ENCODE measurements around the gene MOSMO. TPM values are rescaled to one million over a fixed set of nuclear protein-coding genes. Genes with fewer than 3 reads are reported as not detected.

The MOSMO gene
- total RNA-seq, 2 experiments from 2014 or later, result 8.1 to 9.6 TPM

GRCh38 chr16:22053921-22054341, 46.0 kb downstream of the MOSMO start:
- peaks cover 40% of the 10 kb centered on the region for H3K4me1 Mint-ChIP-seq (ENCODE audit: low read depth)
- no peaks in the 10 kb centered on the region for H3K27me3 Mint-ChIP-seq
- peaks cover 2% of the 10 kb centered on the region for H3K9me3 Mint-ChIP-seq
- H3K36me3 Mint-ChIP-seq, result peaks cover 10% of the 10 kb centered on the region
- ChIA-PET POLR2A (interaction anchor here (0.6 to 0.7 kb wide), 3 partner anchors 19 to 102 kb away, joined by 3 to 5 read pairs (median 4); no protein-coding TSS in a partner anchor), CTCF (interaction anchor here (1.7 kb wide), 1 partner anchor 24 kb away, joined by 6 read pairs; no protein-coding TSS in a partner anchor)
- DNase-seq, result peak; percentile 41
- intact Hi-C loops (cut with micrococcal nuclease), result no loop called here
- H3K4me3 Mint-ChIP-seq, result no peak overlapping the region
- H3K27ac Mint-ChIP-seq, result peak overlapping the region; percentile 51

- H3K36me3 Mint-ChIP-seq, result peaks cover 12% of the 10 kb centered on the region
- peak overlapping the region; percentile 71 for H3K27ac Mint-ChIP-seq
- H3K4me3 Mint-ChIP-seq, result no peak overlapping the region
- peaks cover 5% of the 10 kb centered on the region for H3K9me3 Mint-ChIP-seq
- no peaks in the 10 kb centered on the region for H3K27me3 Mint-ChIP-seq
- peaks cover 49% of the 10 kb centered on the region for H3K4me1 Mint-ChIP-seq (ENCODE audit: low read depth)
- intact Hi-C loops (cut with micrococcal nuclease), result no loop called here
- CTCF ChIA-PET, result interaction anchor here (1.5 to 2.8 kb wide), 2 partner anchors 23 to 87 kb away, joined by 3 to 19 read pairs; no protein-coding TSS in a partner anchor
- DNase-seq, result peak; percentile 43
- POLR2A ChIA-PET, result interaction anchor here (0.5 to 1.2 kb wide), 3 partner anchors 11 to 486 kb away, joined by 3 read pairs; no protein-coding TSS in a partner anchor
Measured at GRCh38 chr16:22054847-22055590, 47.1 kb downstream of the MOSMO start.

DNA sequence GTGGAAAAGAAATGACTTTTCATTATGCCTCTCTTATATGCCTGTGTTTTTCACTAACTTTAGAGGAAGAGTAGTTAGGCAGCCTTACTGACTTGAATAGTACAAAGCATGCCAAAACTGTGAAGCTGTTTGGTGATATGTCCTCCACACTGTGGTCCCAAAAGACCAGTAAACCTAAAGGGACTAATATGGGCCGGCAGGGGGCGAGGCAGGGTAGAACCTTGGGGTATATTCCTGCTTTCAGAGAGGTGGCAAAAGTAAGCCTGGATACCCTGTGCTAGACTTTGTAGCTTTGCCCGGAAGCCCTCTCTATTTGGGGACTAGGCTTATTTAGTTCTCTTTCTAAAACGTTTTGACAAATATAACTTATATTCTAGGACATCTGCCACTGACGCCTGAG, 48.0 kb downstream of the MOSMO start:
- Mint-ChIP-seq H3K27me3 (no peaks in the 10 kb centered on the region), H3K9me3 (peaks cover 5% of the 10 kb centered on the region), H3K4me3 (no peak overlapping the region), H3K27ac (peak overlapping the region; percentile 71), H3K36me3 (peaks cover 12% of the 10 kb centered on the region), H3K4me1 (ENCODE audit: low read depth) (peaks cover 52% of the 10 kb centered on the region)
- no peak for DNase-seq
- intact Hi-C loops (cut with micrococcal nuclease), result no loop called here
- ChIA-PET POLR2A (interaction anchor here (0.5 to 1.2 kb wide), 3 partner anchors 11 to 487 kb away, joined by 3 read pairs; no protein-coding TSS in a partner anchor), CTCF (interaction anchor here (1.5 to 2.8 kb wide), 2 partner anchors 22 to 86 kb away, joined by 3 to 19 read pairs; no protein-coding TSS in a partner anchor)

GRCh38 chr16:22063888-22064467, 56.1 kb downstream of the MOSMO start:
- peaks cover 22% of the 10 kb centered on the region for H3K4me1 Mint-ChIP-seq (ENCODE audit: low read depth)
- intact Hi-C loops (cut with micrococcal nuclease), result no loop called here
- DNase-seq, result no peak
- H3K27me3 Mint-ChIP-seq, result no peaks in the 10 kb centered on the region
- H3K4me3 Mint-ChIP-seq, result no peak overlapping the region
- ChIA-PET POLR2A (no interaction called here), CTCF (interaction anchor here (6.5 kb wide), 1 partner anchor 15 kb away, joined by 51 read pairs; no protein-coding TSS in a partner anchor)
- no peak overlapping the region for H3K27ac Mint-ChIP-seq
- H3K9me3 Mint-ChIP-seq, result peaks cover 16% of the 10 kb centered on the region
- peaks cover 10% of the 10 kb centered on the region for H3K36me3 Mint-ChIP-seq

DNA sequence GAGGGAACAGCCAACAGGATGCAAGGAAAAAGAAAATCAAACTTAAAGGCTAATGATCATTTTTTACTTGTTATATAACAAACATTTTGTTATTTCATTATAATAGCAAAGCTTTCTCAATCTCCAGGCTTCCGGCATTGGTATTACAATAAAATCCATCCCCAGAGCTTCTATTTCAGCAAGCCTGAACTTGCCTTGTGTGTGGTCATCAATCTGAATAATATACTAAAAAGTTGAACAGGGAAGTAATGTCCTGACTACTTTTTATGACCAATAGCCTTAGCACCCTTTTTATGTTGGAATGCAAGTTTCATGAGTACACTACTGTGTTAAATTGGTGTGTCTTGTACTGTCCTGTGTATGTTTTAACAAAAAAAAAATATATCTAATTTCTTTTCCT, 57.3 kb downstream of the MOSMO start:
- ChIA-PET POLR2A (no interaction called here), CTCF (interaction anchor here (6.5 kb wide), 1 partner anchor 13 kb away, joined by 51 read pairs; no protein-coding TSS in a partner anchor)
- intact Hi-C loops (cut with micrococcal nuclease), result no loop called here
- DNase-seq, result no peak
- H3K4me3 Mint-ChIP-seq, result no peak overlapping the region
- no peak overlapping the region for H3K27ac Mint-ChIP-seq
- peaks cover 8% of the 10 kb centered on the region for H3K36me3 Mint-ChIP-seq
- peaks cover 13% of the 10 kb centered on the region for H3K9me3 Mint-ChIP-seq
- H3K27me3 Mint-ChIP-seq, result no peaks in the 10 kb centered on the region
- H3K4me1 Mint-ChIP-seq (ENCODE audit: low read depth), result peaks cover 13% of the 10 kb centered on the region

DNA sequence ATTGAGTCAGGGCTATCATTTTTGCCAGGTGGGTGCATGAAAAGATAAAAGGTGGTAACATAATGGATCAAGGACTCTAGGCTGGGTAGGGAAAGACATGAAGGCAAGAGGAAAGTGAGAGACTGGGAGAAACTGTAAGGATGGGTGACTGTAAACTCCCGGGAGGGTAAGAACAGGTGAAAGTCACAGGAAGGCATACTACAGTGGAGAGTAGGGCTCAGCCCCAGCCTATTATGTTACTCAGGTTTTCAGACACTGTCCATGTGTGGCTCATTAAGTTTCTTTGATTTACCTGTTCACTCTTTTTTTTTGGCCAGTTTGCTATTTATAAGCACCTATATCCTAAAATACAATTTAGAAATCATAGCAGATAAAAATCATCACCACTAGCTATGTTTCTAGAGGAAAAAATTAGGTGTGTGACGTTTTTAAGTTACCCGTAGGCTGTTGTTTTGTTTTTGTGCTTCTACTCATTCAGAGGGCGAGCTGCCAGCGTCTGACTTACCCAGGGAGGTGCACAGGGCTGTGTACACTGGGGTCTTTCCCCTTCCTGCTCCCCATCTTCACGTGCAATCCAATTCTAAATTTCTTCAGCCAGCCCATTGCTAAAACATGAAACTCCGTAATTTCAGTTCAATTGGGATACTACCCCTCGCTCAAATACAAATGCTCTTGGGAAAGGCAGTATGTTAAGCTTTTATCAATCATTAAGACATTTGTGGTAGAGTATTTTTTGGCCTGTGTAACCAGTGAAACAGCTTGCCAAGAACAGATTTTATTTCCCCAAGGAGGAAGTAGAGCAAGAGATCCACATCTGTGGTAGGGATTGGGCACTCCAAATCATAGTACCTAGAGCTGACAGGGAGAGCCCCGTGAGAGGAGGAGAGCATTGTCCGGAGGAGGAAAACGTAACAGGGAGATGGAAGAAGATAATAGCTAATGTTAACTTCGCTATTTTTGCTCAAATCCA, 62.7 kb downstream of the MOSMO start:
- H3K27me3 Mint-ChIP-seq, result no peaks in the 10 kb centered on the region
- ChIA-PET POLR2A (no interaction called here), CTCF (interaction anchor here (1.8 to 4.2 kb wide), 3 partner anchors 69 to 118 kb away, joined by 7 to 14 read pairs (median 7); no protein-coding TSS in a partner anchor)
- H3K27ac Mint-ChIP-seq, result no peak overlapping the region
- H3K4me1 Mint-ChIP-seq (ENCODE audit: low read depth), result no peaks in the 10 kb centered on the region
- no peak overlapping the region for H3K4me3 Mint-ChIP-seq
- H3K36me3 Mint-ChIP-seq, result peaks cover 6% of the 10 kb centered on the region
- intact Hi-C loops (cut with micrococcal nuclease), result no loop called here
- no peak for DNase-seq
- peaks cover 13% of the 10 kb centered on the region for H3K9me3 Mint-ChIP-seq

DNA sequence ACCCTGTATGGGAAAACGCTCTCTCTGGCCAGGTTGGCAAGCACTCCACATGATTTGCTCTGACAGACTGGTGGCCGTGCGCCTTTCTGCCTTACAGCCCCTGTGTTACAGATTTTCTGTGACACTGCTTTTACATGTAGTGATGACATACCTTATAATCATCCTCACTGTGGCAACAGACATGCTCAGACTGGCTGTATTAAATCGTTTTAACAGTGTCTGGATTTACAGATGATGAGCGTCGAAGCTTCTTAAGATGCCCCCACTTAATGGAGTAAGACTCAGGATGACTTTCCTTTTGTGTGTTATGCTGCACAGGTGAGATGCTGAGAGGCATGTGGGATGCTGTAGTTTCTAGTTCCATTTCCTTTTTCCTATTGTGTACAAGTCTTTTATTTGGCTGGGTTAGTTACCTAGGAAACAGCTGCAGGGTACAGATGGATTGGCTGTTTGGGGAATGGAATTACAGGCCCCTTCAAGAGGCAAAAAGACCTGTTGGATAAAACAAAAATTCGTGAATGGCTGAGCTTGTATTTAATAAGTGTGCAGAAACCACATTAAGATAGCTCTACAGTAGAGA, 63.5 kb downstream of the MOSMO start:
- Mint-ChIP-seq H3K27me3 (no peaks in the 10 kb centered on the region), H3K36me3 (peaks cover 6% of the 10 kb centered on the region), H3K4me3 (no peak overlapping the region), H3K27ac (no peak overlapping the region), H3K9me3 (peaks cover 9% of the 10 kb centered on the region), H3K4me1 (ENCODE audit: low read depth) (no peaks in the 10 kb centered on the region)
- POLR2A ChIA-PET, result no interaction called here
- intact Hi-C loops (cut with micrococcal nuclease), result no loop called here
- no peak for DNase-seq
- CTCF ChIA-PET, result interaction anchor here (0.7 to 4.2 kb wide), 7 partner anchors 19 to 117 kb away, joined by 3 to 14 read pairs (median 5); partner anchors contain the start of gene MOSMO

DNA sequence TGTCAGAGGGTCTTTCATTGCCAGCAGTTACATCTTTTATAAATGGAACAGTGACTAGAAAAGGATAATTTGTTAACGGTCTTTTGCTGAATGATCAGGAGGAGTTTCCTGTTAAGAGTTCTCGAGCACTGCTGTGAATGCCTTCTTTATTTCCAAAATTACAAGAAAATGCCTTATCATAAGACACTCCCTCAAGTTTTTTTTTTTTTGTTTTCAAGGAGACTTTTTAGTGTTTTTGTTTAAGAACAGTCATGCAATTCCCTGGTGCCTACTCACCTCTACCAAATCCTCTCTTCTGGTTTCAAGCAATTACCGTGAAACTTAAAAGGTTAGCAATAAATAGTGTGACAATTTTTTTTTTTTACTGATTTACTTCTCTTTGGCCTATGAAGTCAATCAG, 65.4 kb downstream of the MOSMO start:
- intact Hi-C loops (cut with micrococcal nuclease), result no loop called here
- H3K4me1 Mint-ChIP-seq (ENCODE audit: low read depth), result no peaks in the 10 kb centered on the region
- no peak overlapping the region for H3K4me3 Mint-ChIP-seq
- H3K27ac Mint-ChIP-seq, result no peak overlapping the region
- no peak for DNase-seq
- no peaks in the 10 kb centered on the region for H3K9me3 Mint-ChIP-seq
- H3K27me3 Mint-ChIP-seq, result no peaks in the 10 kb centered on the region
- ChIA-PET POLR2A (no interaction called here), CTCF (interaction anchor here (1.3 to 4.2 kb wide), 3 partner anchors 64 to 74 kb away, joined by 5 to 14 read pairs (median 5); no protein-coding TSS in a partner anchor)
- no peaks in the 10 kb centered on the region for H3K36me3 Mint-ChIP-seq

DNA sequence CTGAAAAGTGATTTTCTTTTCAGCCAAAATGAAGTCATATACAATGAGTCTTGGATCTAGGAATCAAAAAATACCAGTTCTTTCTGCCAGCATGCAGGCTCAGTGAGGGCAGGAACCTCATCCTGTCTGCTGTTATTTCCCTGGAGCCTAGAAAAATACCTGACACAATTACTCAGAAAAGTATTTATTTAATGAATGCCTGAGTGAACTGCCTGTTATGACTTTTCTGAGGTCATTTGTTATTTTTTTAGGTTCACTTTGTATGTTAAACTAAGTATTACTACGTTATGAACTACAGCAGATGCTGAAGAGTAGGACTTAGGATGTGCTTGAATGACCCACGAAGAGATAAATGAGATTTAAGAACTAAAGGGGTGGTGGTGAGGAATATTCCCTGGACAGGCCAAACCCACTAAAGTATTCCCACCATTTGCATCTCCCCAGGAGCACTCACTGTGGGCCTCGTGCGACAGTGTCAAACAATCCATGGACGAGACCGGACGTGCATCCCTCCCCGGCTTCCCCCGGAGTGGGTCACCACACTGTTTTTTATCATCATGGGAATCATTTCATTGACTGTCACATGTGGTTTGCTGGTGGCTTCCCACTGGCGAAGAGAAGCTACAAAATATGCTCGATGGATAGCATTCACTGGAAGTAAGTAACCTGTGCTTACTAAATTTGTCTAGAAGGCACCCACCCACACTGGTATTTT, 67.3 kb downstream of the MOSMO start:
- CTCF ChIA-PET, result interaction anchor here (1.0 to 5.8 kb wide), 5 partner anchors 13 to 114 kb away, joined by 3 to 529 read pairs (median 45); partner anchors contain the start of genes MOSMO and PDZD9
- intact Hi-C loops (cut with micrococcal nuclease), result no loop called here

DNA sequence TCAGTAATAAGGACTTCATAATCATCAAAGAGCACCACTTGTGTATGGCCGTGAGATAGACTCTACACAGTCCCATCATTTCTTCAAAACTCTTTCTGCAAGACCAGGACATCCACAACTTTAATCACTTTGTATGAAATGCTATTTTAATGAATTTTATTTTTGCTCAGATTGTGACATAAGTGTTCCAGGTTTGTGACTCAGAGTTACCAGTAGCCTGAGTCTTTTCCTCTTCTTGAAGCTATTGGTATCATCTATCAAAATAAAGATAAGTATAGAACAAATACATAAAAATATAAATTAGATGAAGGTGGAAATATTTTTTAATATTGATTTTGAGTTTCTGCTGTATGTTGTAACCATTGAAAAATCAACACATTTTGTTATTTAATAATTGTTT, 67.9 kb downstream of the MOSMO start:
- DNase-seq, result no peak
- H3K9me3 Mint-ChIP-seq, result no peaks in the 10 kb centered on the region
- intact Hi-C loops (cut with micrococcal nuclease), result no loop called here
- no peaks in the 10 kb centered on the region for H3K4me1 Mint-ChIP-seq (ENCODE audit: low read depth)
- H3K27me3 Mint-ChIP-seq, result no peaks in the 10 kb centered on the region
- no peak overlapping the region for H3K27ac Mint-ChIP-seq
- ChIA-PET CTCF (interaction anchor here (1.0 to 5.8 kb wide), 5 partner anchors 13 to 113 kb away, joined by 3 to 529 read pairs (median 45); partner anchors contain the start of genes MOSMO and PDZD9), POLR2A (no interaction called here)
- H3K36me3 Mint-ChIP-seq, result no peaks in the 10 kb centered on the region
- H3K4me3 Mint-ChIP-seq, result no peak overlapping the region

More for the DNA sequence above, 67.3 kb downstream of the MOSMO start:
- H3K4me3 Mint-ChIP-seq, result no peak overlapping the region
- no peak overlapping the region for H3K27ac Mint-ChIP-seq
- H3K9me3 Mint-ChIP-seq, result no peaks in the 10 kb centered on the region
- no peaks in the 10 kb centered on the region for H3K36me3 Mint-ChIP-seq
- H3K4me1 Mint-ChIP-seq (ENCODE audit: low read depth), result no peaks in the 10 kb centered on the region
- POLR2A ChIA-PET, result no interaction called here
- H3K27me3 Mint-ChIP-seq, result no peaks in the 10 kb centered on the region
- no peak for DNase-seq

Measured in activated CD4-positive, alpha-beta memory T cell treated with anti-CD3 and anti-CD28 coated beads for 36 hours (primary cell).